NCI-H146 (cell line): ENCODE results near the gene MASP1.
"Not testable (repeated sequence)": the region's sequence is repeated elsewhere in the genome, so short reads cannot be mapped to it uniquely, and the experiment has no call there.

ENCODE experiments used
- DNase-seq: peaks from one replicate; lab custom pipeline; 2025; lab: John Stamatoyannopoulos, UW

MASP1 gene

DNA sequence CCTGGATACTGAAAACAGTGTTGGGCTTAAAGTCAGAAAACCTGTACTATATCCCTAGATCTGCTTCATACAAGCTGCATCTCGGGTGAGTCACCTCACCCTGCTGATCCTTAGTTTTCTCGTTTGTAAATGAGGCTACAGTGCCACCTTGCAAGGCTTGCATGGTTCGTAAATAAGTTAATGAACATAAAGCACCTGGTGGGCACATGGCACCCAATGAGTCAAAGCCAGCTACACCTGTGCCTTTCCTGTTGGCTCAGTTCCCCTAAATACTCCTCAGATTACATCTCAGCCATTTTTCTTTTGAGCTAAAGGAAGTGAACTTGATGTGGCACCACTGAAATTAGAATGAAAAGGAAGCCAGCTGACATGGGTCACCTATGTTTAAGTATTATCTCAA is 67.7 kb downstream of the MASP1 start:
- no peak for DNase-seq

DNA sequence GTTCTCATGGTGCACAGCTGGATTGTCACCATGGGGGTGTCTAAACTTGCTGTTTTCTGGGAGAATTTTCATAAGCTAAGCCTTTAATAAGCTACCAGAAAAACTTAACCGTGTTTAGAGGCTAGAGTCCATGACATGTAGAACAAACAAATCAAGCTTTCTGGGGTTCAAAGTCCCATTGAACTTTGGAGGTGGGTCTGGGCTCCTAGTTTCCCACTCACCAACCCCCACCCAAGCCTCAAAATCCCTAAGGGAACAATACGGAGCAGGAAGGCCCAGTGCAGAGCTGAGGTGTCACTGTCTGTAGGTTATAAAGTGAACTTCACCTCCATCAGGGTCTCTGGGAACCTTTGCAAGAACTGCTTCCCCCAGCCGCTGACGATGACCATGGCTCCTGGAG is 68.7 kb downstream of the MASP1 start:
- no peak for DNase-seq

DNA sequence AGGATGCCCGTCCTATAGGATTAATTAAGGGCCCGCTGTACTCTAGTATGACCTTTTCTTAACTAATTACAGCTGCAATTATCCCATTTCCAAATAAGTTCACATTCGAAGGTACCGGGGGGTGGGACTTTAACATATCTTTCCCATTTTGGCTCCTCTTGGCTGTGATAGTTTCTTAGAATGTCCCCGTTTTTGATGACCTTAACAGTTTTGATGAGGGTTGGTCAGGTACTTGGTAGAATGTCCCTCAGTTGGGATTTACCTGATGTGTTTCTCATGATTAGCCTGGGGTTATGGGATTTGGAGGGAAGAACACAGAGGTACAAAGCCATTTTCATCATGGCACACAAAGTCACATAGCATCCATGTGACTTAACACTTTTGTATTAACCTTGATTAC is 76.1 kb downstream of the MASP1 start:
- DNase-seq = no peak

DNA sequence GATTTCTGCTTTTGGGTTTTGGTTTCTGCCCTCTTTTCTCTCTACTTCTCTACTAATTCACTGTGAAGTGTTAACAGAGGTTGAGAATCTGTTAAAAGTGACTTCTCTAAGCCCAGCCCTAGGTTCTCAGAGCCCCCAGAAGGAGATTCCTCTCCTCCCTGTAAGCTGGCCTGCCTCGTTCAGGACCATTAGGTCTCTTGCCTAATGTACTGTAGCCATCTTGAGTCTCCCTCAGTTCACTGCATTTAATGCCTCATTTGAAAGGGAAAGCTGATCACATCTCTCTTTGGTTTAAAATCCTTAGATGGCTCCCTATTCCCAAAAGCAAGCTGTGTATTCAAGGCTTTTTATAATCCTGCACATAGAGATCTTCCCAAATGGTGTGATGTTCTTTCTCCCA is 77.9 kb downstream of the MASP1 start:
- no peak for DNase-seq

DNA sequence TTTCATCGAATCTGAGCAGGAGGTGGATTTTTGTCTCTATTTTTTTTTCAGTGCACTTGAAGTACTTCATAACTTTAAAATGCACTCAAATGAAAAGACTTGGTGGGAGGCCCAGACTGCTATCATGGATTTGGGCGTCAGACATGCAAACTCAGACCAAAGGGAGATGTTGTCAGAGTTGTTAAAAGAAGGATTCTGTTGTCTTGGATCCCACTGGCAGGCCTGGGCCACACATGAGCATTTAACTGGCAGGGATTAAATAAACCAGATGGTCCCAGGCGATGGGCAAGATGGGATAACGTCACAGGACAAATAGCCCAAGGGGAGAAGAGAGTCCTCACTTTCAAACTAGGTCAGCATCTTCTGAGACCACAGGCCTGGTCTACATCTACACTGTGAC is 78.8 kb downstream of the MASP1 start:
- DNase-seq = no peak

DNA sequence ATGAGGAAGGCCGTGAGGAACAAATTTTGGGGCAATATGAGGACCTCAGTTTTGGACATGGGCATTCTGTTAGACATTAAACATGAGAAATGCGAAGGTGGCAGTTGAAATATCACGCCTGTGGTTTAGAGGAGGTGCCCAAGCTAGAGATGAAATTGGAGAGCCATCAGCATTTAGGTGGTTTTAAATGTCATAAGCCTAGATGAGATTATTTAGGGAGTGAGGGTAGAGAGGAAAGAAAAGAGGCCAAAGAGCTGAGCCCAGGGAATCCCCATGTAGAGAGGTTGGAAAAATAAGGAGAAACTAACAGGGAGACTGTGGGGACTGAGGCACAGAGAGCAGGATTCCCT is 79.4 kb downstream of the MASP1 start:
- no peak for DNase-seq

DNA sequence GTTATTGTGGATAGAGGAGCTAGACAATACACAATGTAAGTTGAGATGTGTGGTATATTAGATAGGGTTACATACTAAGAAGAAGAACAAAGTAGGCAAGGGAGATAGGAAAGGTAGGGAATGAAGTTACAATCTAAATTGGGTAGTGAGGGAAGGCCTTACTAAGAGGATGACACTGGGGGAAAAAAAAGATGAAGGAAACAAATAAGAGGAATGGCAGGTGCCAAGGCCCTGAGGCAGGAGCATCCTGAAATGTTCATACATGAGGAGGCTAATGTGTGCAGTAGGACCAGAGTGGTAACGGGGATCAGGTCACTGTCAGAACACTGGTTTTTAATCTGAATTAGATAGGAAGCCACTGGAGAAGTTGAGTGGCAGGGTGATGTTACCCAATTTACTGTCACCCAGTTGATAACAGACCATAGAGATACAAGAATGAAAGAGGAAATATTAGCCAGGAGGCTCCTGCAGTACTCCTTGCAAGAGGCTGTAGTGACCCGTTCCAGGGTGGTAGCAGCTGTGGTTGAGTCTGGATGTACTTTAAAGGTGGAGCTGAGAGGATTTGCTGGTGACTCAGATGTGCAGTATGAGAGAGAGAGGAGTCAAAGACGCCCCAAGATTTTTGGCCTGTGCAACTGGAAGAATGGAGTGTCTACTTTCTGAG is 79.9 kb downstream of the MASP1 start:
- no peak for DNase-seq

DNA sequence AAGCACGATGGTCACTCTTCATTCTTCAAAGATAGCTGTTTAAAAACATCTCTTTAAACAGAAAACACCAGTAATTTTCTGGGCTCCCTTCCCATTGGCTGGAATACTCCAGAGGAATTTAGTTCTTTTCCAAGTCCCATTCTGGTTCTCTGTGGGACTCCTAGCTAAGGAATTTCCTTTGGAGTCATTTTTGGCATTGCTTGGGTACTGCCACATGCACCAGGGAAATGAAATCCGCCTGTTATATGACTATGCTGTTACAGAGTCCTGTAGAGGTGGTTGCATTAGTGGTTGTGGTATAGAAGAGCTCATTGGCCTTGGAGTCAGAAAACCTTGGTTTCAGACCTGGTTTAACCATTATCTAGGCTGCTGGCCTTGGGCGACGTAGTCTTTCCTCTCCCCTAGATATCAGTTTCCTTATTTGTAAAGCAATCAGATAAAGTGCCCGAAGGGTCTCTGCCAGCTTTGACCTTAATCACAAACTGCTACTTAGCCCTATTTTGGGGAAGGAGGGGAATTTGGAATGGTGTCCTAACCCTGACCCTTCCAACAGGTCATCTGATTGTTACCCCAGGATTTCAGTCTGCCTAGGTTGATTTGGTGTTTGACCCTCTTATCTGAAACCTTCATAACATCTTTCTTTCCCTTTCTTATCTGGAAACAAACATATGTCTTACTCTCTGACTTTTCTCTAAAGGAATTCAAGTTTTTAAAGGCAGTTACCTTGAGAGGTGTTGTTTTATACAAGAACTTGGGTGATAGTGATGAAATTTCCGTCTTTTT is 80.8 kb downstream of the MASP1 start:
- DNase-seq = no peak

DNA sequence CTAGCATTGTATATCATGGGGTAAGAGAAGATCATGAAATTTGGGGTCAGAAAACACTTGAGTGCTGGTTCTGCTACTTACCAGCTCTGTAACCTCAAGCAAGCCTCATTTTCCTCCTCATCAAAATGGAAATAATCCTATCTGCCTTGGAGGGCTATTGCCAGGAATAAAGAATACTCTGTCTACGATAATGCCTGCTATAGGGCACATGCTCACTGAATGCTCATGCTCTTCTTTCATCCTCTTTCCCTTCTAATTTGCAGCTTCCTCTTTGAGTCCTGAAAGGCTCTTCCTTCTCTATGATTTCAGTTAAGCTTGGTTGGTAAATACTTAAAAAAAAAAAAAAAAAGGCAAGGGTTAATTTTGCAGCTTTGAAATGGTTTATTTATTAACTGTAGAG is 81.4 kb downstream of the MASP1 start:
- DNase-seq = no peak

DNA sequence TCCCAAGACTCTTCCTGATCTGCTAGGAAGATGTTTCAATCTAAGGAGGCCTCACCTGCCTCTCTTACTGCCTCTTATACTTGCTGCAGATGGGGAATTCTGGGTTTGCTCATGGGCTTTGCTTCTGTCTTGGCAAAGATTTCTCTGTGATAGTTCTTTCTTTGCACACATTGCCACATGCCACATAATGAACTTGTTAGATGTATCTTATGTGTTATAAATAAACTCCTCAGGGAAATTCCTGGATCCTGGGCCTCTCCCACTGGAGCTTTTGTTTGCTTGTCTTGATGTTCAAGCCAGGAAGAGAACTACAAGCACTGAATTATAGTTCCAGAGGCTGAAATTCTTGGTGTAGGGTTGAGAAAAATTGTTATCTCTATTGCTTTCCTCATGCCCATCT is 82.0 kb downstream of the MASP1 start:
- DNase-seq = no peak

DNA sequence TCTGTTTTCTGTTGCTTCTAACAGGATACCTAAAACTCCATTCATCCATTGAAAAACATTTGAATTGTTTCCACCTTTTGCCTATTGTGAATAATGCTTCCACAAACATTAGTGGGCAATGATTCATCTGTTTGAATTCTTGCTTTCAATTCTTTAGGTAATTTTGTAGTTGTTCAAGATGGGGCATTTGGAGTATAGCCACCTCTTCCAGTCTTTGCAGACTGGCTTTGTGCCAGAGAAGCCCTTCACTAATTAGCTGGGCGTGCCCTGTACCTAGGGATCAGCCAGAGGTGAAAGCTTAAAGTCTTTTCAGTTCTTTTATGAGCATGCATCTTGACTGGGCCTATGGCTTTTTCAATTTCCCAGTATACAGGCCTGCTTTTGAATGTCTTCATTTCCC is 83.4 kb downstream of the MASP1 start:
- no peak for DNase-seq

DNA sequence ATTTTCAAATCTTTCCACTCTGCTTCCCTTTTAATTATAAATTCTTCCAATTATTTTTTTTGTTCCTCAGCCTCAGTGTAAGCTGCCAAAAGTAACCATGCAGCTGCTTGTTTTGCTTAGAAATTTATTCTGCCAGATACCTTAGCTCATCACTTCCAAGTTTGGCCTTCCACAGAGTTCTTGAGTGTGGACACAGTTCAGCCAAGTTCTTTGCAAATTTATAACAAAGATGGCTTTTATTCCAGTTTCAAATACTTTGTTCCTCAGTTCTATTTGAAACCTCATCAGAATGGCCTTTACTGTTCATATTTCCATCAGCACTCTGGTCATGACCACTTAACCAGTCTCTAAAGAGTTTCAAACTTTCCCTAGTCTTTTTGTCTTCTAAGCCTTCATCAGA is 83.9 kb downstream of the MASP1 start:
- DNase-seq = no peak

DNA sequence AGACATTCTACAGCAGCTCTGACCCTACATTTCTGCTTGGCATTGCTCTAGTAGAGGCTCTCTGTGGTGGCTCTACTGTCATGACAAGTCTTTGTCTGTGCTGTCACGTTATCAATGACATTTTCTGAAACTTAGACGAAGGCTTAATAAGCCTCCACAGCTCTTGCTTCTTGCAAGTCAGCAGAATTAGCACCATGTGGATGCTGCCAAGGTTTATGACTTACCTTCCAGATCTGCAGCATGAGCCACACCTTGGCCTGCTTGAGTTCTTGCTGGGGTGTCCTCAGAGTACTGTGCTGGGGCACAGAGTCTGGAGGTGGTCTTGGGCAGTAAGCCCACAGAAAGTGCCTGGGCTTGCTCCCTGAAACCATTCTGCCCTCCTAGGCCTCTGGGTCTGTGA is 84.5 kb downstream of the MASP1 start:
- DNase-seq = no peak

DNA sequence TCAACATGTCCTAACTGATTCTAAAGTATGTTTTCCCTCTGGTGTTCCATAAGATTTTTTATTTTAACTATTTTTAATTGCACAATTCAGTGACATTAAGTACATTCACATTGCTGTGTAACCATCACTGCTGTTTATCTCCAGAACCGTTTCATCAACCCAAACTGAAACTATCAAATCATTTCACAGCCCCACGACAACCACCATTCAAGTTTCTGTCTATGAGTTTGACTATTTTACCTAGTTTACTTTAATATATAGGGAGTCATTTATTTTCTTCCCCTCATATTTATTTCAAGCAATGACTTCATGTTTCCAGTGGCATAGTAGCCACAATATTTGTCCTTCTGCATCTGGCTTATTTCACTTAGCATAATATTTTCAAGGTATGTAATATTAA is 85.9 kb downstream of the MASP1 start:
- DNase-seq = no peak

DNA sequence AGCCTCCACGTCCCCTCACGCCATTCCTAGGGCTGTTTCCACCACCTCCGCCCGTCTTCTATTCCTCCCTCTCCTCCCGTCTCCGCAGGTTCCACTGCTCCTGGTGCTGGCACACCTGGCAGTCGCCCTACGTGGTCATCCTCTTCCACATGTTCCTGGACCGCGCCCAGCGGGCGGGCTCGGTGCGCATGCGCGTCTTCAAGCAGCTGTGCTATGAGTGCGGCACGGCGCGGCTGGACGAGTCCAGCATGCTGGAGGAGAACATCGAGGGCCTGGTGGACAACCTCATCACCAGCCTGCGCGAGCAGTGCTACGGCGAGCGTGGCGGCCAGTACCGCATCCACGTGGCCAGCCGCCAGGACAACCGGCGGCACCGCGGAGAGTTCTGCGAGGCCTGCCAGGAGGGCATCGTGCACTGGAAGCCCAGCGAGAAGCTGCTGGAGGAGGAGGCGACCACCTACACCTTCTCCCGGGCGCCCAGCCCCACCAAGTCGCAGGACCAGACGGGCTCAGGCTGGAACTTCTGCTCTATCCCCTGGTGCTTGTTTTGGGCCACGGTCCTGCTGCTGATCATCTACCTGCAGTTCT is 92.0 kb downstream of the MASP1 start:
- not testable (repeated sequence) for DNase-seq

DNA sequence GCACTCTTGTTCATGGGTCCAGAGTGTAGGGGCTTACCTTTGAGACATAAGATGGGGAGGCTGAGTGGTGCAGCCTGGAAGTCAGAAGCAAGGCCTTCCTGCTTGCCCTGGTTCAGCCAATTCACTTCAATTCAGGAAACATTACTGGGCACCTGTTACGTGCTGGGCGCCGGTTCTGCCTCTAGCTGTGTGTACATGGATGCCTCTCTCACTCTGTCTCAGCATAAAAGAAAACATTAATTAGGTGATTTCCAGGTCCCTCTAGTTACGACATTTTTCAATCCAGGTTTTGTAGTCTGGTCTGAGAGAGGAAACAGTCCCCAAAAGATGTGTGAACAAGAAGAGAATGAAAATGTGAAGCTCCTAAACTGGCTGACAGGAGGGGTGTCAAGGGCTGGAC is 93.0 kb downstream of the MASP1 start:
- no peak for DNase-seq

DNA sequence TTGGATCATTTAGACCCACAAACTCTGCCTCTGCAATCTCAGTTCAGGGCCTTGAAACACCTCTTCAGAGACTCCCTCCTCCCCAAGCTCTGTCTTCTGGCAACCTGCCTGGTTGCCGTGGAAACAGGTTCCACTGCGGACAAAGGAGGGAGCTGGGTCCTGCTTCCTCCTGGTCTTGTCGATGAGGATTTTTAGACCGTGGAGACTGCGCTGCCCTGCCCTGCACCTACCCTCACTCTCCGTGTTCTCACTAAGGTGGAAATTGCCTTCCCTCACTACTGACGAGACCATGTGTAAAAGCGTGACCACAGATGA is 94.2 kb downstream of the MASP1 start, which contains the start of gene RTP1:
Gene RTP1 (plus strand): TSS at position 152 of the 315 bp plus-strand sequence. CDS start 30 bp downstream, at position 182.
- DNase-seq = peak; percentile 12

DNA sequence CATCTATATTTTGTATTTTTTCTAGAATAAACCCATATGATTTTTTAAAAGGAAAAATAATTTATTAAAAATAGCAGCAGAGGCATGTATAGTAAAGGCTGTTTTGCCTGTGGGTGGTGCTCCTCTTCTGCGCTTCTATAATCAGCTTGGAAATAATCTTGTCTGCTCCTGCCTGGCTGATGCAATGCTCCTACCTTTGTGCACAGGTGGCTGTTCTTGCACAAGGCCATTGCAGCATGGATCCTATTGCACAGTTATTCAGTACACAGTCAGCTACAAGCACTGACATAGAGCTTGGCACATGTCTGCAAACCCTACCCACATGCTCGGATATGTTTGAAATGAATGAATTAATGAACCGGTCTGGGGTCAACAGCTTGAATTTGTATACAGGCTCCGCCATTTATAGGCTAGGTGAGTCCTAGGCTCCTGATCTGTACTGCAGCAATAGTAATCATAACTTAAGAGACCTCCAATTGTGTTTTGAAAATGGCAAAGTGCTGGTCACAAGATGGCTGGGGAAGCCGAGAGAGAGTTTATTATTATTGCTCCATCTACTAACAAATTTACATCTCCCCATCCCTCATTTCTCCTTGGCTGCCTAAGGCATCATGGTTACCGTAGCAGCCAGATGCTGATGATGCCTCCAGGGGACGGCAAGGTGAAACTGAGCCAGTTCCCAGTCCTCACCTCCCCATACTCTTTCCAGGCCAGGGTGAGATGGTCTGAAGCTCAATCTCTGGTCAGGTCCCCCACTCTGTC is 94.8 kb downstream of the MASP1 start:
- no peak for DNase-seq

DNA sequence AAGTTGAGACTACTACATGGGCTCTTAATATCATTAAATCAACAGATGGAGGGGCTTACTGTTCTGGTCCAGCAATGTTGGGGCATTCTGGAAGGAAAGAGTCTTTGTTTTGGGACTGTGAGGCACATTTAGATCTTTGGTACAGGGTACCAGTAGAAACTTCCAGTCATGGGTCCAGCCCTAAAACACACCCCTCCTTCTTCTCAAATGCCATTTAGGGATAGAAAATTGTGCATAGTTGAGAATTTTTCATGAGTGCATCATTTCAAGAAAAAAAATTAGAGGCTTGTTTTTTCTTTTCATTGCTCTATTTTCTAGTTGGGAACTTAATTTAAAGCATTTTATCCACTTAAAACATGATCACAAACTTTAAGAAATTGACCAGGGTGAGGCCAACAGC is 98.4 kb downstream of the MASP1 start:
- no peak for DNase-seq

DNA sequence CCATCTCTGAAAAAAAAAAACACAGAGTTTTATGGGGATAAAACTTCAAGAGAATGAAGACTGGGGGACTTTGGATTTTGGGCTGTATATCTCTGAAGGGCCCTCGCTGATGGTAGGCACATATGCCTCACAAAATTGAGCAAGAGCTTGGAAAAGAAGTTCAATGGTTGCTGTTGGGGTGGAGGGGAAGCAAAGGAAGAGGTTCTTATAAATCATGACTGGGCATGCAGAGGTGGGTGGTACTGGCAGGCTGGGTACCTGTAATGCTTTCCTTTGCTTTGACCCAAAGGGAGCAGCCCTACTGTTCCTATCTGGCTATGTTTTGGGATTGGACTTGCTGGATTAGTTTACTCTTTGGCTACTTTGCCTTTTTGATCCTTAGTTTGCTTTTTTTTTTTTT is 100.3 kb downstream of the MASP1 start:
- DNase-seq = no peak

DNA sequence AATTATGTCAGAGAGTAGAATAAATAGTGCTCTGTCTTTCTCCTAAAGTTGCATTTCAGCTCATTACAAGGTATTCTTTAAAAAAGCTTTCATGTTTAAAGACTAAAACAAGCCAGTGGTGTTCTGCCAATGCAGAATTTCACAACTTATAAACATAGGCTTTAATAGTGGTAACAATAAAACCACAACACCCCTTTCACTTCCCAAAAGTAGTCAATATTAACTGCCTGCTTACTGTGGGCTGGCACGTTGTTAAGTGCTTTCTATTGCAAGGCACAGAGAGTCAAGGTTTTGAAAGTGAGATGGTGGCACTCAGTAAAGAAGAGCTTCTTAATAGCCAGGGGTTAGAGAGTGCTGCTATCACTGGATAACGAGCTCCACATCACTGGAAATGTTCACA is 102.6 kb downstream of the MASP1 start:
- no peak for DNase-seq

DNA sequence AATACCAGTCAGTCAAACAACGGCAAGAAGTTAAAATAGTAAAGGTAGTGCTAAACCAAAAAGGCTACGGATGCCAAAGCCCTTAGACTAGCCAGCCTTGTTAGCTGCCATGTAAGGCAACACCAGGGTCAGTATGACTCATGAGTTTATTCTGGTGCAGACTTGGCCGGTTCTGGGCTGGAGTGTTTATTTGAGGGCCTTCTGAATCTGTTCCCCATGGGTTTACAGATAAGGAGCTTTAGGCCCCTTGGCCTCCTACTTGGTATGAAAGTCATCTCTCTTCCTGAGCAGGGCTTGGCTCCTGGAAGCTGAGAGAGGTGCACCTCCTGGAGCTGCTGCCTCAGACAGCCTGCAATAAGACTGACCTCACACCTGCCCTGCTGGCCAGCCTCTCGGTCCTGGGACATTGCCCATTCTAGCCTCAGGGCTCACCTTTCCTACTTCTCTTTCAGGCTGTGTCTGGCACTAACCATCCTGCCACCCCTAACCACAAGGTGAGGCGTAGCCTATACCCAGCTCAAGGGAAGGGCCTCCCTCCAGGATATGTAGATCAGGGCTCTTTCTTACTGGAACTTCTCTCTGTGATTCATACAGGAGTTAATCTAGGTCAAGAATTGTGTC is 104.6 kb downstream of the MASP1 start:
- DNase-seq = no peak

DNA sequence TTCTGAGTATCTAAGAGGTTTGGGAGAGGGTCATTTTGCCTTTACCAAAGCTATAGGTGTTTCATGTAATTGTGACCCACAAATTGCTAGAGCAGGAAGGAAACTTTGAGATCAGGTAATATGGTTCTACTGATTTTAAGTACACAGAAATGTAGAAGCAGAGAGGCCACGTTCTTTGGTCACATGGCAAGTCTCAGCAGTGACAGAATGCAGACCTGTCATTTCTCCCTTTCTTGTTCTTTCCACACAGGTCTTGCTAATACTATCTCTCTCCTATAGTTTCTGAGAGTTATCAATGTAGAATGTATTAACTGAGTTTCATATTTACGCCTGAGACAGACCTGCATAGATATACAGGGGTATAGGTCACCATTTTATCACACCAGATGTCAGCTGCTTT is 105.2 kb downstream of the MASP1 start:
- no peak for DNase-seq
